ENCODE results near the gene ZFHX3. TPM values are rescaled to one million over a fixed set of nuclear protein-coding genes. Genes with fewer than 3 reads are reported as not detected.

The ZFHX3 gene
- total RNA-seq, 6 experiments from 2014 or later: 7.1 to 9.4 (median 7.7) TPM

DNA sequence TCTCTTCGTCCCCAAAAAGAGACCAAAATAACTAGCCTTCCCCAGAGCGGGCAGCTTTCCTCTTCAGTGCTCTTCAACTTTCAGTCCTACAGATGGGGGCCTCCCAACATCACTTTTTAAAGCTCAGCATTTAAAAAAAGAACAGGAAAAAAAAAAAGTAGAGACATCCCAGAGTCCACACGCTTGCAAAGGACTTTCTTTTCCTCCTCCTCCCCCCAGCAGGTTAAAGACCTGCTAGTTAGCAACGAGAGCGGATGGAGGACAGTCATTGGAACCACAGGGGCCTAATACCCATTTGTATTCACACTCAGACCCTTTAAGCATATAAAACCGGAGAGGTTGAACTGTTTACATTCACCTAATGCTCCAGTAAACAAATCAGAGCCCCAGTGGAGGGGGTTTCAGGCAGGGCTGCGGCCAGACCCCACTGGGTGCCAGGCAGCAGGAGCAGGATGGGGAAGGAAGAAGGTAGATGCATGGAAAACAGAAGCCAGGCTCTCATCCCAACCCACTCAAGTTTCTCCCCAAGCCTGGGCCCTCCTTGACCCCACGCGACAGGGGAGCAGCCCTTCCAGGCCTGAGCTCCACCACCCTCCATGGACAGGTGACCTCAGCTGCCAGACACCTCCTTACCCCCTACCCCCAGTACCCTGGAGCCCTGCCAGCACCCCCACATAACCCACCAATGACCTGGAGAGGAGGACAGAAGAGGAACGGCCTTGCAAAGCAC, 15.2 kb downstream of the ZFHX3 start:
- Histone ChIP-seq H3K4me3 (no peak overlapping the region), H3K27ac (no peak overlapping the region), H3K9me3 (no peaks in the 10 kb centered on the region), H3K4me1 (peaks cover 0 to 11% (median 7%) of the 10 kb centered on the region in 4 donors), H3K27me3 (no peaks in the 10 kb centered on the region), H3K36me3 (no peaks in the 10 kb centered on the region)
- TF ChIP-seq POLR2A (IDR thresholded peaks at IDR 0.05) (no peak), CTCF (IDR thresholded peaks at IDR 0.05) (no peak)
- peak in 3 of 4 donors; percentile 17 to 45 (median 22) for ATAC-seq
- DNase-seq: no peak
- 55% methylated on average over 6 of the region's 10 CpGs for WGBS (ENCODE audit: insufficient coverage, low coverage, low lambda C conversion rate, missing lambda C conversion rate)
- intact Hi-C loops (cut with DNase I): loop anchor here in 1 of 2 donors (10.0 kb wide), 1 partner anchor 188 kb away; no protein-coding TSS in a partner anchor

GRCh38 chr16:73031984-73032383, 15.9 kb downstream of the ZFHX3 start:
- WGBS (ENCODE audit: insufficient coverage, low coverage, low lambda C conversion rate, missing lambda C conversion rate): 91% methylated on average over 9 of the region's 9 CpGs
- Histone ChIP-seq H3K27ac (no peak overlapping the region), H3K36me3 (no peaks in the 10 kb centered on the region), H3K9me3 (no peaks in the 10 kb centered on the region), H3K27me3 (no peaks in the 10 kb centered on the region), H3K4me3 (no peak overlapping the region), H3K4me1 (peaks cover 0 to 16% (median 11%) of the 10 kb centered on the region in 4 donors)
- ATAC-seq (no peak), DNase-seq (no peak)
- intact Hi-C loops (cut with DNase I): loop anchor here in 1 of 2 donors (10.0 kb wide), 1 partner anchor 187 kb away; no protein-coding TSS in a partner anchor
- no peak for TF ChIP-seq CTCF (IDR thresholded peaks at IDR 0.05)
- no peak for TF ChIP-seq POLR2A (IDR thresholded peaks at IDR 0.05)

- Histone ChIP-seq H3K27me3 (no peaks in the 10 kb centered on the region), H3K4me3 (no peak overlapping the region), H3K9me3 (no peaks in the 10 kb centered on the region), H3K27ac (no peak overlapping the region), H3K4me1 (peaks cover 0 to 19% (median 11%) of the 10 kb centered on the region in 4 donors), H3K36me3 (no peaks in the 10 kb centered on the region)
- DNase-seq (no peak), ATAC-seq (no peak)
- 77% methylated on average over 17 of the region's 21 CpGs for WGBS (ENCODE audit: insufficient coverage, low coverage, low lambda C conversion rate, missing lambda C conversion rate)
- TF ChIP-seq POLR2A (IDR thresholded peaks at IDR 0.05): no peak
- peak in 1 of 4 donors; percentile 6 for TF ChIP-seq CTCF (IDR thresholded peaks at IDR 0.05)
- intact Hi-C loops (cut with DNase I): loop anchor here in 1 of 2 donors (10.0 kb wide), 1 partner anchor 187 kb away; no protein-coding TSS in a partner anchor
These were observed 16.6 kb downstream of the ZFHX3 start for GRCh38 chr16:73031155-73031866.

DNA sequence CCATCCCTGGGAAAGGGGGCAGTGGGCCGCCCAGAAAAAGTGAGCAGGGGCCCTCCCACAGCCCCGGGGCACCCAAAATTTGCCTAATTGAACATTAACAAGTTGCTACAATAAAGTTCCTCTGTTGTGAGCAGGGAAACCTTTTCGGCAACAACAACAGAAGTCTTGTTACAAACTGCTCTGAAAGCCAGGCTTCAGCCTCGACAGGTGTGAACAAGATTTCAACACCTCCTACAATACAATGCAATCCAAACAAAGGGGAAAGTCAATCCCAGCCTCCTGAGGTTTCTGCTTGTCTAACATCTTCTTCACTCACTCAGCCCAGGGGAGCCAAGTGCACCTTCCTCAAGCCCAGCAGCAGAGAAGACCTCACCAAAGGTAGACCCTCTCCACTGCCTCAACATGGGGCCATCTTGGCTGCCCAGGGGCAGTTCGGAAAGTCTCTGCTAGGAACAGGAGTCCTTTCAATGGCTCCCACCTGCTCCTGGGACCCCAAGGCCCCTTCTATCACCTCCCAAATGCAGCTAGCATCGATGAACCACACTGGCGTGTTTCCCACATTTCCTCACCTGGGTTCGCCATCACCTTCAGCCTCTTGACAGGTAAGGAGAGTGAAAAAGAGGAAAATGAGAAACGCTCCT, 19.1 kb downstream of the ZFHX3 start:
- H3K27ac ChIP-seq: no peak overlapping the region
- ATAC-seq: no peak
- no peaks in the 10 kb centered on the region for H3K9me3 ChIP-seq
- H3K4me1 ChIP-seq: peaks cover 0 to 19% (median 11%) of the 10 kb centered on the region in 4 donors
- intact Hi-C loops (cut with DNase I): no loop called here
- 72% methylated on average over 4 of the region's 9 CpGs for WGBS (ENCODE audit: insufficient coverage, low coverage, low lambda C conversion rate, missing lambda C conversion rate)
- no peaks in the 10 kb centered on the region for H3K27me3 ChIP-seq
- no peak for DNase-seq
- no peaks in the 10 kb centered on the region for H3K36me3 ChIP-seq
- TF ChIP-seq CTCF (IDR thresholded peaks at IDR 0.05): no peak
- TF ChIP-seq POLR2A (IDR thresholded peaks at IDR 0.05): no peak
- H3K4me3 ChIP-seq: no peak overlapping the region

Measured in right lobe of liver (tissue), 6 donors.